Natural killer cell treated with Interleukin-12 subunit alpha and Interleukin-12 subunit beta and Interleukin-15 and Interleukin-18, amount 100 ng/mL, for 72 hours (primary cell): ENCODE data around the gene PPCS. TPM values are rescaled to one million over a fixed set of nuclear protein-coding genes. Genes with fewer than 3 reads are reported as not detected.

Source experiments
- total RNA-seq, 2 donors: library from RNA; stranded (reverse); gene quantifications; one replicate each; pipeline ENCODE4 v1.2.3, GENCODE V29; 2022

Gene PPCS
- total RNA-seq, 2 donors from 2014 or later = 26.4 to 31.3 TPM

Other genes starting within 250 kb of the PPCS start
- 10 to 100 TPM; 57.9 to 69.9 TPM for gene FOXJ3, start 121.3 kb upstream of the PPCS start, total RNA-seq
- gene RIMKLA, start 75.8 kb upstream of the PPCS start, total RNA-seq = 1 to 10 TPM in 1 of 2 donors, under 1 TPM in 1; 0.98 to 8.8 TPM
- gene ZMYND12, start 521 bp upstream of the PPCS start, total RNA-seq = not detected
- gene CCDC30, start 6.7 kb downstream of the PPCS start, total RNA-seq = 1 to 10 TPM in 1 of 2 donors, under 1 TPM in 1; 0.76 to 2.6 TPM
- gene PPIH, start 201.9 kb downstream of the PPCS start, total RNA-seq = 100 to 1,000 TPM in 1 of 2 donors, 10 to 100 TPM in 1; 65.4 to 102 TPM
- 100 to 1,000 TPM; 459 to 670 TPM for gene YBX1, start 225.9 kb downstream of the PPCS start, total RNA-seq